OCI-M2 (cell line): ENCODE measurements around the gene GPHB5.
"Not testable (repeated sequence)": the region's sequence is repeated elsewhere in the genome, so short reads cannot be mapped to it uniquely, and the experiment has no call there.

Experiments used
- DNase-seq: peaks from one replicate; lab custom pipeline; 2025; ENCODE audit not compliant: unreplicated experiment; lab: John Stamatoyannopoulos, UW

GPHB5 gene

GRCh38 chr14:63318835-63319234, at the start of gene GPHB5:
TSS of gene GPHB5 (minus strand) at chr14:63318935. CDS start at chr14:63317849, 1,086 bp downstream.
- DNase-seq: no peak

GRCh38 chr14:63367742-63368364, 49.1 kb upstream of the GPHB5 start:
- DNase-seq: no peak

DNA sequence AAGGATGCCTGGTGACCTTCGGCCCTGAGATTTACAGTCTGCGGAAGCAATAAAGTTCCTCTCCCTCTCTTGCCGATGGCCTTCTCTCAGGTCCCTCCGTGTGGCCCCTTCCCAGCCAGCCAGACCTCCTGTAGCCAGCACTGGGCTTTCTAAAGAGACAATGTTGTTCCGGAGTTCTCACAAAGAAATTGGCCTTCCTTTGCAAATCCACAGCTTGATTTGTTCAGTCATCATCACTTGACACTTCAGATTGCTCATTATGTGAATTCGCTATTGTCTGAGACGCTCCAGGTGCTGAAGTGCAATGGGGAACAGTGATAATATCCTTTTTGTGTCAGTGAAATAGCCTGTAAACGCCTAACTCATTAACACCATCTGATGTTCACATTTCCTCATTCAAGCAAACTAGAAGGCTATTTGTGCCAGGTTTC, 43.7 kb upstream of the GPHB5 start:
- no peak for DNase-seq

- no peak for DNase-seq
Observed at GRCh38 chr14:63361790-63362189, 43.1 kb upstream of the GPHB5 start.

GRCh38 chr14:63357841-63358240, 39.1 kb upstream of the GPHB5 start:
- DNase-seq: no peak

DNA sequence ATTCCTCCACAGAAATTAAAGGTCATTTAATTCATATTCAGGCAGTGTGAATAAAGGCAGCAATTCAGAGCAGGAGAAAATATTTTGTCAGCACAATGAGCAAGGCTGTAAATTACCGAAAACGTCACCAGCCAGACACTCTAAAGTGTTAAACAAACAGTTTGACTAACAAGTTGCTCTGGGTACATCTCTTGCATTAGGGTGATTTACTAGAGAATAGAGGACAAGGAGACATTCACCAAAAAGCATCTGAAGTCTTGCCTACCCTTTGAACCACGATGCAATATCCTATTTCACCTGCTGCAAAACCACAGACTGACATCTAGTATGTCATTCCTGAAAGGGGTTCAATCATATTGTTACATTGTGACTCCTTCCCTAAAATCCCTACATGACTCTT, 27.1 kb upstream of the GPHB5 start:
- DNase-seq: no peak

GRCh38 chr14:63344336-63344735, 25.6 kb upstream of the GPHB5 start:
- no peak for DNase-seq

GRCh38 chr14:63343878-63344277, 25.1 kb upstream of the GPHB5 start:
- no peak for DNase-seq

- no peak for DNase-seq
Observed at GRCh38 chr14:63342371-63342770, 23.6 kb upstream of the GPHB5 start.

DNA sequence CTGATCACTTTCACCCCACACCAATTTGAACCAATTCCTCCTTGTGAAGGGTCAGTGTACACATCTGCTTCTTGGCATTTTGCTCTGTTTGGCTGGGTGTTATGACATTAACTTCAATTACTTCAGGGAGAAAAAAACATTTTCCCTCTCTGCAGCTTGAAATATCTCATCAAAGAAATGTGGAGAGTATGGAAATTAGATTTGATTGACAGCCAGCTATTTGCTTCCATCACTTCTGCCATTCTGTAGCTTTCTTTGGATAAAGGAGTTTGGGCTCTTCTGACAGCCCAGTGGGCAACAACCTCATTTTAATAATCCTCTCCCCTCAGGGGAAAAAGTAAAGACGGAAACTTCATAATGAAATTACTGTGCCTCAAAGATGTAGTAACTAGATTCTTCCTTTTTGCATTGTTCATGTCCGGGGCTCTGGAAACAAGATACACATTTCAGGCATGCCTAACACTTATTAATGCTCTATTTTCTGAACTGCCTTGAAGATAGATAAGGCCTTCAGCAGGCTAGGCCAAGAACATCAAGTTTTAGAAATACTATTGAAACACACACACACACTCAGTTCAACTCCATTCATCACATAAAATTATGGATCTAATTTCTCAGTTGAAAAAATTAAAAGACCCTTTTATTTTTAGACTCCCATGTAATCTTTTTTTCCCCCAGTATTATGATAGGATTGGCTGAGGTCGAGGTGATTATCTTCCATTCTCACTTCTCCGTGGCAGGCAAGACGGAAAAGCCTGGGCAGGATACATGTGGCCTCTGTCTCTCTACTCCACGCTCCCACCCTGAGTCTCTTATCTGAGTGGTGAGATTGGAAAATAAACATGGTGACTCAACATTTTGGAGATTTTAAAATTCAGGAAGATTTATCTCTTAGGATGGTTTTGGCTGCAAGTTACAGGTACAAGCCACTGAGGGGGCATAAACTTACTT, 10.3 kb upstream of the GPHB5 start:
- no peak for DNase-seq

DNA sequence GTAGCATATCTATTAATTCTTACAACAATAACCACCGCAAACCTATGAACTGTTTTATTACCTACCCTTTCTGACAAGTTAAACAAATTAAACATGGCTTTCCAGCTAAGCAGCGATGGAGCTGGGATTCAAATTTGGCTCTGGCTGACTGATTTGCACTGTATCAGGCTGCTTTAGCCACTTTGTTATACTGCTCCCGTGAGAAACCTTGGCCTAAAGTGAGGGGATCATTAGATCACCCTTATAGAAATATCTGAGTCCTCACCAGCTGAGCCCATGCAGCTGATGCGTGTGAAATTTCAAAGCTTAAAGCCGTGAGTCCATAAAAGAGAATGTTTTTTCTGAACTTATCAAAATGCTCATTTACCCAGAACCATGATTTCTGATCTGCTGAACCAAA, 8.1 kb upstream of the GPHB5 start:
- DNase-seq: no peak

DNA sequence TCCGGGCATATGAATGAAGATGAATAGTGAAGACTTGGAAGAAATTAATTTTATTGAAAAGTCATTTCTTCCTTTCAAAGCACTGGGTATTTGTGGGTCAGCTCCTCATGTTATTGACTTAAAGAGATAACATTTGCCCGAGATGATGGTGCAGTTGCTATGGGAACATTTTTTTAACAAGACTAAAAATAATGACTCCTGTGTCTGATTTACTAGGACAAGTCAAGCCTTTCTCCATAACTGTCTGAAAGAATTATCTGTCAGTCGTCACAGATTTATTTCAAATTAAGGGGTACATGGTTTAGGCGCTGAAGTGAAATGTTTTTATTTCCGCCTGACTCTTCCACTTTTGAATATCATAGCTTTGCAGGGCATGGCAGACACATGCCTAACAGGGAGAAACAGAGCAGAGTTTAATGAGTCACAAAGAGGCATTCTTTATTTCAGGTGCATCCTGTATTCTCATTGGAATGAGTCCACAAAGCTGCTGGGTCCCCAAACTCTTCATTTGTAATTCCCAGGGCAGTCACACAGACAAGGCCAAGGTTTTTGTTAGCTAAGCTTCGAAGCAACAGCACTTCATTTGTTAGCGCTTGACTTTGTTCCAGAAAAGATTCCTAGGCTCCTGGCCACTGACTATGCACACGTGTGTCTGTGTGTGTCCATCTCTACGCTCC, 4.3 kb upstream of the GPHB5 start:
- no peak for DNase-seq

GRCh38 chr14:63322472-63322871, 3.7 kb upstream of the GPHB5 start:
- DNase-seq: no peak

DNA sequence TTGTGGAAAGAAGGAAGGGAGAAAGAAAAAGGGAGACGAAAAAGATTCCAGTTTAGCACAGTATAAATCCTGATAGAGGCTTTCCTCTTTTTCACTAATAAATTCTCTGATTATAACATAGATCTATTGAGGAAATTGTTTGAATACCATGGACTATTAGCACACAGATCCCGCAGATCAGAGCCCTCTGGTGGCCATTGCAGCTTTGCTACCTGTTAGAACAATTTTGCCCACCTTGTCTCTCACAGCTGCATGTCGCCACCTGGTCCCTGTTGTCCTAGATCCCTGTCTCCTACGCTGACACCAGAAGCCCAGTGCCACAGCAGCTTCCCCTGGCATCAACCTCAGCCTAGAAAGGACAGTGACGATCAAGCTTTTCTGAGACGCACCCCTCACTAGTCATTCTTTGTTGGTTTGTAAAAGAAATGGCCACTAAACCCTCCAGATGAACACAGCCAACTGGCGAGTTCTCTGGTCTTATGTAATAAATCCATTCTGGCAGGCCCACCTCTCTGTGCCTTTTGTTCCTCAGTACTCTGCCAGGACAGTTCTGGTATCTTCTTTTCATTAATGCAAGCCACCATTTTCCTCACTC, 9.9 kb downstream of the GPHB5 start:
- no peak for DNase-seq

DNA sequence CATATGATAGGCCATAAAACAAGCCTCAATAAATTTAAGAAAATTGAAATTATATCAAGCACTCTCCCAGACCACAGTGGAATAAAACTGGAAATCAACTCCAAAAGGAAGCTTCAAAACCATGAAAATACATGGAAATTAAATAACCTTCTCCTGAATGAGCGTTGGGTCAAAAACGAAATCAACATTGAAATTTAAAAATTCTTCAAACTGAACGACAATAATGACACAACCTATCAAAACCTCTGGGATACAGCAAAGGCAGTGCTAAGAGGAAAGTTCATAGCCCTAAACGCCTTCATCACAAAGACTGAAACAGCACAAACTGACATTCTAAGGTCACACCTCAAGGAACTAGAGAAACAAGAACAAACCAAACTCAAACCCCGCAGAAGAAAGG, 14.3 kb downstream of the GPHB5 start:
- not testable (repeated sequence) for DNase-seq

- DNase-seq: no peak
Observed at GRCh38 chr14:63301891-63302534, 16.7 kb downstream of the GPHB5 start.

GRCh38 chr14:63300854-63301253, 17.9 kb downstream of the GPHB5 start:
- no peak for DNase-seq

GRCh38 chr14:63299351-63300110, 19.2 kb downstream of the GPHB5 start:
- no peak for DNase-seq

- DNase-seq: no peak
Observed at GRCh38 chr14:63297372-63298063, 21.2 kb downstream of the GPHB5 start.
